Skin epidermis (tissue), 12 donors: Measurements from ENCODE around the gene IBA57.
"Not testable (repeated sequence)": the region's sequence is repeated elsewhere in the genome, so short reads cannot be mapped to it uniquely, and the experiment has no call there.

Source experiments
- H3K27ac ChIP-seq, 21 experiments: fragments of 200-600 bp; sonication (generic) in 11 of 21; one replicate each; pipeline ENCODE4 v1.5.0; 2020; ENCODE audit warnings: mild to moderate bottlenecking in 3 of 21, inconsistent platforms in 2 of 21, moderate library complexity in 2 of 21
- H3K4me3 ChIP-seq, 7 experiments: fragments of 200-600 bp; sonication (generic) in 2 of 7; one replicate each; pipeline ENCODE4 v1.5.0; 2020; ENCODE audit warnings: inconsistent platforms in 2 of 7, mild to moderate bottlenecking in 2 of 7, moderate library complexity in 1 of 7

IBA57 gene

GRCh38 chr1:228164561-228165371, 838 bp upstream of the IBA57 start:
- peak overlapping the region; percentile 20 to 81 (median 52) for H3K4me3 ChIP-seq
- peak overlapping the region in 20 of 21 experiments; percentile 50 to 100 (median 100) for H3K27ac ChIP-seq

GRCh38 chr1:228166170-228166936, 749 bp downstream of the IBA57 start:
- Histone ChIP-seq H3K4me3 (peak overlapping the region; percentile 47 to 85 (median 60)), H3K27ac (peak overlapping the region; percentile 66 to 100 (median 100))

- Histone ChIP-seq H3K4me3 (no peak overlapping the region), H3K27ac (no peak overlapping the region)
Observed at GRCh38 chr1:228168563-228169270, 3.1 kb downstream of the IBA57 start.

GRCh38 chr1:228169345-228169744, 3.7 kb downstream of the IBA57 start:
- no peak overlapping the region for H3K27ac ChIP-seq
- no peak overlapping the region for H3K4me3 ChIP-seq

GRCh38 chr1:228170666-228171065, 5.1 kb downstream of the IBA57 start:
- H3K27ac ChIP-seq, result no peak overlapping the region
- no peak overlapping the region for H3K4me3 ChIP-seq

GRCh38 chr1:228171221-228171891, 5.8 kb downstream of the IBA57 start:
- no peak overlapping the region for H3K27ac ChIP-seq
- H3K4me3 ChIP-seq, result no peak overlapping the region

GRCh38 chr1:228172591-228173527, 7.3 kb downstream of the IBA57 start:
- no peak overlapping the region for H3K4me3 ChIP-seq

GRCh38 chr1:228173528-228174481, 8.2 kb downstream of the IBA57 start:
- not testable (repeated sequence) for H3K27ac ChIP-seq, H3K4me3 ChIP-seq

More at GRCh38 chr1:228172591-228173527, 7.3 kb downstream of the IBA57 start:
- H3K27ac ChIP-seq, result no peak overlapping the region

- Histone ChIP-seq H3K4me3 (peak overlapping the region in 5 of 7 experiments; percentile 2 to 28 (median 26)), H3K27ac (peak overlapping the region in 1 of 21 experiments; percentile 9)
Observed at GRCh38 chr1:228174482-228175315, 9.1 kb downstream of the IBA57 start.

- H3K4me3 ChIP-seq, result peak overlapping the region in 2 of 7 experiments; percentile 26
- H3K27ac ChIP-seq, result peak overlapping the region in 1 of 21 experiments; percentile 9
Observed at GRCh38 chr1:228175316-228176023, 9.9 kb downstream of the IBA57 start.

- Histone ChIP-seq H3K4me3 (no peak overlapping the region), H3K27ac (no peak overlapping the region)
Observed at GRCh38 chr1:228176024-228176395, 10.4 kb downstream of the IBA57 start.

GRCh38 chr1:228176461-228177182, 11.0 kb downstream of the IBA57 start:
- no peak overlapping the region for H3K4me3 ChIP-seq
- no peak overlapping the region for H3K27ac ChIP-seq

- no peak overlapping the region for H3K27ac ChIP-seq
Observed at GRCh38 chr1:228177183-228177475, 11.5 kb downstream of the IBA57 start.

GRCh38 chr1:228177721-228178710, 12.4 kb downstream of the IBA57 start:
- Histone ChIP-seq H3K4me3 (no peak overlapping the region), H3K27ac (no peak overlapping the region)

More at GRCh38 chr1:228177183-228177475, 11.5 kb downstream of the IBA57 start:
- H3K4me3 ChIP-seq, result no peak overlapping the region
